Hematopoietic multipotent progenitor cell treated with erythropoietin and hydrocortisone succinate and interleukin-3 and kit ligand, for 8 days (in vitro differentiated cells): ENCODE data around the gene OSTF1.

Experiments
- DNase-seq: peaks from one replicate; pipeline ENCODE4 v3.0.0-alpha.2; 2015

The OSTF1 gene, protein sequence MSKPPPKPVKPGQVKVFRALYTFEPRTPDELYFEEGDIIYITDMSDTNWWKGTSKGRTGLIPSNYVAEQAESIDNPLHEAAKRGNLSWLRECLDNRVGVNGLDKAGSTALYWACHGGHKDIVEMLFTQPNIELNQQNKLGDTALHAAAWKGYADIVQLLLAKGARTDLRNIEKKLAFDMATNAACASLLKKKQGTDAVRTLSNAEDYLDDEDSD

DNA sequence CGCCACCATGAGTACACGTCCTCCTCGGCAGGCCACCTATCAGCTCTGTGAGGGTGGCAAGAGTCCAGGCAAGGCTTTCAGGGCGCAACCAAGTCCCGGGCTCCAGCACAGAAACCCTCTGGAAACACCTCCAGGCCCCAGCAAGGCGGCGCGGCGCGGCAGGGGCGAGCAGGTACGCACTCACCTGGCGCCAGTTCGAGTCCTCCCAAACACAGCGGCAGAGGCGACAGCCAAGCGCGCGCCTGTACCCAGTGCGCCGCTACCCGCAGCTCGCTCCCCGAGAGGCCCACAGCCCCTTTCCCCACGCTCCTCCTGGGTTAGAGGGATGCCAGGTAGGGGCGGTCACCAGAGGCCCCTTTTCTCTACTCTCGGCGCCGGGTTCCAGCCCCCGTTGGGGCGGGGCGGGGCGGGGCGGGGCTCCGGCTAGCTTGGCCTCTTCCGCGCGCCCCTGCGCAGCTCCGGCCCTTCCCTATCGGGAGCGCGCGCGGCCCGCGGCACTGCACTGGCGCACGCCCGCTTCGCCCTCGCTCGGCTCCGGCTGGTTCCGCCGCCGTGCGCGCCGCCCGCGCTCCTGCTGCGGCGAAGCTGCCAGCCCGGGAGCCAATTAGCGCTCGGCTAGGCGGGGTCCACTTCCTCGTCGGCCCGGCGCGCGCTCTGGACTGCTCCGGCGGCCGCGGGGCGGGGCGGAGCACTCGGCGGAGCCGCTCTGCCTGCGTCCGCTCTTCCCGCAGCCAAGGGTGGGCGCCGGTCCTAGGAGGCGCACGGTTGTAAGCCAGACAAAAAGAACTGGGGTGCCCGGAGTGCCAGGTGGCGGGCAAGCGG lies at the start of gene OSTF1, which contains the start of gene NMRK1:
Gene OSTF1, plus strand, starts transcription at position 691 of the 822 bp plus-strand sequence. CDS start 179 bp downstream, outside the sequence.
Gene NMRK1, minus strand, starts transcription at position 332 of the 822 bp plus-strand sequence. CDS start 5,040 bp downstream, outside the sequence.
- DNase-seq = peak; percentile 94

DNA sequence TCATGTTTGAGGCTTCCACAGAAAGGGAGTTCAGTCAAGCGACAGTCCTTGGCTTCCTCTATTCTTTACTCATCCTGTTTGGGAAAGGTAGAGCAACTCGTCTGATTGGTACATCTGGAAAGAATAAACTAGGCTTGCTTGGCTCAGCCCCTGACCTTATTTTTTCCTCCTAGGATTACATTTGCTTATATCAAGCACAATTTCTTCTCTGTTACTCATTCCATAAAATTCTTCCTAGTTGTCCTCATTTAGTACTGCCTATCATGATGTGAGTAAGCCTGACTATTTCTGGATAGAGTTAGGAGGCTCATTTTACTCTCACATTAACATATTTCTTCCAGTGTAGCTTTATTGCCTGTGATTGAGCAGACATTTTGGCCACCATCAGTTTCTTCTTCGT lies 49.3 kb upstream of the OSTF1 start:
- no peak for DNase-seq

DNA sequence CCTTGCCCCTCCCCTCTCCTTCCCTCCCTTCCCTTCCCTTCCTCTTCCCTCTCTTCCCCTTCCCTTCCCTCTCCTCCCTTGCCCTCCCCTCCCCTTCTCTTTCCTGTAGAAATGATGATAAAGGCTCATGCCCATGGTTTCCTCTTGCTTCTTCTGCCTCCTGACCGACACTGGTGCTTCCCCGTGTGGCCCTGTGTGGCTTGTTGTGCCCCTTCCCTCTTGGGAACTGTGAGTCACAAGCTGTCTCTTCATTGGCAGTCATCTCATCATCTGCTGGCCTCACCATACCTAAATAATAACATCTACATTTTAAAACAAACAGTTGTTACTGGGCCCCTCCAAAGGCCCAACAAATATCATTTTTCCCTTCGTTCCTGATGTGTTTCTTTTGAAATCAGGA lies 48.5 kb upstream of the OSTF1 start:
- no peak for DNase-seq

DNA sequence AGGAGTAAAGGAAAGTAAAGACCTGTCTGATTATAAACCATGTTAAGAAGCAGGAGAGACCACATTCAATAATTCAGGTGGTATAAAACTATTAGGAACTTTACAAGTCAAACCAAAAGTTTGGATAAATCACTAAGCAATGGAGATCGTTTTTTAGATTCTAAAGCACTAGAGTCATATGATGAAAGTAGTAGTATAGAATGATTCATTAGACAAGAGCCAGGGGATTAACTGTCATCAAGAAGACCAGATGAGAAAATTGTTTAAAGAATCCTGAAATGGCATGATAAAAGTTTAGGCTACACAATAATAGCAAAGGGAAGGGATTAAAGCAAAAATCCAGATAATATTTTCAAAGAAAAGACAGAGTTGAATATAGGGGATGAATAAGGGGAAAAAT lies 47.3 kb upstream of the OSTF1 start:
- no peak for DNase-seq

DNA sequence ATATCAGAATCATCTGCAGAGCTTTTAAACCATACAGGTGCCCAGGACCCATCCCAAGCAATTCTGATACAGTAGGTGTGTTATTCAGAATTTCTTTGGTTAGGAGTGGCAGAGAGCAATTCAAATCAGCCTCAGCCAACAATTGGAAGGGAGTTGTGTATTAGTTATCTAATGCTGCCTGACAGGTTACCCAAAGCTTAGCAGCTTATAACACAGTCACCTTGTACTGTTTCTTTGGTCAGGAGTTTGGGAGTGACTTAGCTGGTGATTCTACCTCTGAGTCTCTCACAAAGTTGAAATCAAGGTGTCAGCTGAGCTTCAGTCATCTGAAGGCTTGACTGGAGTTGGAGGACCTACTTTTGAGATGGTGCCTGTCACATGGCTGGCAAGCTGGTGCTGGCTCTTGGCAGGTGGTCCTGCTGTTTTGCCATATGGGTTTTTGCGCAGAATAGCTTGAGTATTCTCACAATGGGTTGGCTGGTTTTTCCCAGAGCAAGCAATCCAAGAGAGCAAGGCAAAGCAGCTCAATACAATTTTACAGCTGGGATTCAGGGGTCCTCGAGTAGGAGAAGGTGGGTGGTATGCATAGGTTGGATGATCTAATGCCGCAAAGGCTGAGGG lies 41.5 kb upstream of the OSTF1 start:
- no peak for DNase-seq

DNA sequence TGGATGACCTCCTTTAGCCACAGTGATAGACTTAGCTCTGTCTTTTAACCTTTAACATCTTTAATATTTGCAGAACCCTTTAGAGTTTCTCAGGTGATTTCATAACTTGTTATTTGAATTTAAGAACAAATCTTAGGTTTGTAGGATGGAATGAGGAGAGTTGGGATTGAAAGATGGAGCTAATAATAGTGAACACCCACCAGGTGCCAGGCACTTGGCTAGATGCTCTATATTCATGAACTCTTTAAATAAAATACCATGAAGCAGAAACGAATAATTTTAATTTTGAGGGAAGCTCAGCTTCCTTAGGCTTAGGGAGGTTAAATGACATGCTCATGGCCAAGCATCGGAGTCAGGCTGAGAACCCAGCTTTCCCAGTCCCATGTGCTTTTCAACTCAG lies 40.8 kb upstream of the OSTF1 start:
- DNase-seq = no peak

DNA sequence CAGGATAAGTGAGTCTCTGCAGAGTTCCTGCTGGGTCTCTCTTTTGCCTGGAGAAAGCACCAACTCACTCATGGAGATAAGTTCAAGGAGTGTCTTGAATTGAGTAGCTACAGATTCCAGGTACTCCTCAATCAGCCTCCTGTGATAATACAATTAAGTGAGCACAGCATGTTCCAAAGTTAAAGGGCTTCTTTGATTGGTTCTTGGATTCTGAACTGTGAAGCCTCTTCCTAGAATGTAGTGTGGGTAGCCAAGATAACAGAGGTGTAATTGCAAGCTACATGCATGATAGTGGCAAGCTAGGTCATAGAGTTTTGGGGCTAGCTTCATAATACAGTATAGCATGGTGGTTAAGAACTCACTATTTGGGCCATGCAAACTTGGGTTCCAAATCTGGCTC lies 37.0 kb upstream of the OSTF1 start:
- DNase-seq = peak; percentile 99

DNA sequence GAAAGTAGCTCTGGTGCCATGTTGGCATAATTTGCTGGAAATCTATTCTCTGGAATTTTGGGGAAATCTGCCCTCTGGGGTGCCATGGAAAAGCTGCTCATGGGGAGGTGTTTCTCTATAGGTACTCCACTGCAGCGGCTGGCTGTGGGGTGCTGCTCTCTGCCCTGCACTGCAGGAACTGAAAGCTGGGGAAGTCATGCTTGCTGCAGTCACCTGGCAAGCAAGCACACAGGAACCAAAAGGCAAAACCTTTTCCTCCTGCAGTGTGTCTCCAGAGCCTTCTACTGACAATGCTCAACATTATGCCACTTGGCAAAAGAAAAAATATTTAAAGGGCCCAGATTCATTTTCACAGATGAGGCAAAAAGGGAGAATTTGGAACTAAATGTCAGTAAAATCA lies 34.4 kb upstream of the OSTF1 start:
- no peak for DNase-seq

DNA sequence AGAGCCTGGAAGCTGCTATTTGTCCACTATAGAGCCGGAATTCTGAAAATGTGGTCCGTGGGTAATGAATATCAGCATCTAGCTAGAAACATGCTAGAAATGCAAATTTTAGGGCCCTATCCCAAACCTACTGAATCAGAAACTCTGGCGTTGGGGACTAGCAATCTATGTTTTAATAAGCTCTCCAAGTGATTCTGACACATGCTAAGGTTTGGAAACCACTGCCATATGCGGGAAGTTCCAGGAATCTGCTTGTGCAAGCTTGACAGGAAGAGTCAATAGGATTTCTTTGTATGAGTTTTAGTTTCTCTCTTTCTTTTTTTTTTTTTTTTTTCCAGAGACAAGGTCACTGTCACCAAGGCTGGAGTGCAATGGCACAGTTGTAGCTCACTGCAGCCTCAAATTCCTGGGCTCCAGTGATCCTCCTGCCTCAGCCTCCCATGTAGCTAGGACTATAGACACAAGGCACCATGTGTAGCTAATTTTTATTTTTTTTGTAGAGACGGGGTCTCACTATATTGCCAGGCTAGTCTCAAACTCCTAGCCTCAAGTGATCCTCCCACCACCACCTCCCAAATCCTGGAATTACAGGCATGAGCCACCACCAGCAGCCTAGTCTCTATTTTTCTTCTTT lies 33.8 kb upstream of the OSTF1 start:
- DNase-seq = no peak

DNA sequence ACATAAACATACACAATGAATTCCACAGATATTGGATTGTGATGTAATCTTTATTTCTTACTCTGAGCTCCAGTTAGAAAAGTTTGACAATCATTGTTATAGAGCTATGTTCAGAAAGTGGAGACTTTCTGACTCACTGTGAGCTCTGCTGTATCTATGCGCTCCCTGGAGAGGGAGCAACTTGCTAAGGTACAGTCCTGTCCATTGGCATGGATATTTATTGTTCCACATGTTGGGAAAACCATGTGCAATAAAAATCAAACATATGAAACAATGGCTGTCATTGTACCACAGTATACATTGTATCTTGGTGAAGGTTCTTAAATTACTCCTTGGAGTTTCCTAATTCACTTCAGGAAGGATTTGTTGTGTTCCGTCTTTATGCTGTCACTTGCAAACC lies 27.1 kb upstream of the OSTF1 start:
- no peak for DNase-seq

DNA sequence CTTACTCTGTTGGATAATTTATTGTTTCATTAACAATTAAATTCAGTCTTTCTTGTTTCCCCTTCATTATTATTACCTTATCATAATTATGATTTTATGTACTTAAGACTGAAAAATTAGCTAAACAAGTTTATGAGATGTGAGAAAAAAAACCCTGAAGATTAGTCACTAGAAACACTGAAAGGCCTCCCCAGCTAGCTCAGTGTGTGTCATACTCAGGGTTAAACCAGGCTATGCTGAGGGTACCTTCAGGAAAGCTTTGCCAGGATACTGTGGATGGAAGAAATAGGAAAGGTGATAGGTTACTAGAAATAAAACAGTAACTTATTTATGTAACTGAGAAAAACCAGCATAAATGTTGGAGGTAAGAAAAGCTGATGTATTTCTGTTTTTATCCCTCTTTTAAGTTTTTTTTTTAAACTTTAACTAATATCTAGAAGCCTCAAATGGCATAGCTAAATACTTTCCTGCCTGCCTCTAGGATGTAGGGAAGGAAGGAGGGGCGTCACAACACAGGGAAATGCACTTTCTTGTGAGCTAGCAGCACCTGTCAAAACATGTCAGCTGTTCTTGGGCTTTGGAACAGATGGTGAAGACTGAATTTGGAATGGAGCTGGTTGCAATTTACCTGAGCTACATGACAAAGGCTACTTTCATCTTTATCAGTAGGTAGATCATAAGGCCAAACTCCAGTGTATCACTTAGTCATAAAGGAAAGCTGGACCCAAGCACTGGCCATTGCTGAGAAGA lies 24.6 kb upstream of the OSTF1 start:
- DNase-seq = no peak

DNA sequence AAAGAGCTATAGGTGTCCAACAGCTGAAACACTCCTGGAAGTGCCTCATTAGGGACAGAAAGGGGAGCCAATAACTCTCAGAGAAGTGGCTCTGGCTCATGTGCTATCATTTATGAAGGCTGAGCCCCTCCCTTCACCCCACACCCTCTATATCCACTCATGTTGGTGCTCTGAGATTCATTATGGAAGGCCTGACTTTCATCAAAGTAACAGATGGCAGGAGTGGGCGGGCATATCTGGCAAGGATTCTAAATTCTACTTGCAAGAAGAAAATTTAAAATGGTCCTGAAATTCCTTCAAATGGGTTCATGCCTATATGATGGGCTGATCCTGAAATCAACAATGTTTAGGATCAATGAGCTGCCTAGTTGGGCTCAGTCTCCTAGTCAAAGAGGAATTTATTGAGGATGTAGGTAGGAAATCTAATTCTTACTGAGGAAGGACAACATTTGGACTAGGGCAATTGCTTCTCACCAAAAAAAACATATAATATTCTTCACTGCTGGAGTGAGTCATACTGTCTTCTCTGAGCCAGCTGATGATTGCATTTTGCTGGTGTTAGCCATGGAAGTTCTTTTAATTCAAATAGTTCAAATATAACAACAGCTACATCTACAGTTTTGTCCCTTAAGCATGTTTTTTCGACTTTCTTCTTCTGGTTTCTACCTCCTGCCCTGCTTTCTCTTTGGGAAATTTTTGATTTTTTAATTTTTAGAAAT lies 23.8 kb upstream of the OSTF1 start:
- no peak for DNase-seq

DNA sequence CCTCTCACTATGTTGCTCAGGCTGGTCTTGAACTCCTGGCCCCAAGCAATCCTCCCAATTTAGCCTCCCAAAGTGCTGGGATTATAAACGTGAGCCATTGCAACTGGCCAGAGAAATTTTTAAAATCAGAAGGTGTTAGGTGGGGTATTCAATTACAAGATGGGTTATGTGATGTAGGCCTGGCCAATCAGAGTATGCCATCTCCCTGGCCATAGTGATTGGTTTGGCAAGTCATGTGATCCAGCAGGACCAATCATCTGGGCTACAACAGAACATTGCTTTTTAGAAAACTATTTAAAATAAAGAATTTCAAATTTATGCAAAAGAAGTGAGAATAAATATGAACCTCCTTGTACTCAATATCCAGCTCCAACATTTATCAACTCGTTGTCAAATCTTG lies 22.8 kb upstream of the OSTF1 start:
- DNase-seq = no peak

DNA sequence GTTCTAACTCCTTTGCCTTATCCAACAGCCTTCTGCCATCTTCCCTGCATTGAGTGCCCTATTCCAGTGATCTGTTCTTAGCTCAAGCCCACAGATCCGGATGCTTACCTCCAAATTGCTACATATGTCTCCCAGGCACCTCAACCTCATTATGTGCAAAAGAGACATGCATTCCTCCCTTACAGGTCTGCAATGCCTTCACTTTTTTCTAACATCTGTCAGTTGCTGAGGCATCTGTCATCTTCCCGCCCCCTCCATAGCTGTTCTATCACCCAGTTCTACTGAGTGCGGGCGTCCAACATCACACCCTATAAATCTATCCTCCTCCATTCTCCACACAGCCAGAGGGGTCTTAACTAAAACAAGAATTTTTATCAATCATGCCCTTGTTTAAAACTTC lies 20.4 kb upstream of the OSTF1 start:
- DNase-seq = no peak

DNA sequence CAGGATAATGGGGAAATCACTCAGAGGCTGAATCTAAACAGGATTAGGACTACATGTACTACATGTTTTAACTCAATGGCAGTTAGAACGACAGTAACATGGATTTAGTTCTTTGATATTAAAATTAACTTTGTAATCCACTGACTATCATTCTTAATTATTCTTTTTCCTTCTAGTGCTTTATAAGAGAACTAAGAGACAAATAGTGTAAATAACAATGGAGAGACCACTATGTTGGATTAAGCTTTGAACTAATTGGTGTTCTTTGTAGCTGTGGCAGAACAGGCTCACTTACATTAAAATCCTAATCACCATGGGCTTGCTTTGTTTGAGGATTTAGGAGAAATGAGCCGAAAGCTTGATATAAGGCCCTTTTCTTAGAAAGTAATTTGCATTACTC lies 19.1 kb upstream of the OSTF1 start:
- no peak for DNase-seq

DNA sequence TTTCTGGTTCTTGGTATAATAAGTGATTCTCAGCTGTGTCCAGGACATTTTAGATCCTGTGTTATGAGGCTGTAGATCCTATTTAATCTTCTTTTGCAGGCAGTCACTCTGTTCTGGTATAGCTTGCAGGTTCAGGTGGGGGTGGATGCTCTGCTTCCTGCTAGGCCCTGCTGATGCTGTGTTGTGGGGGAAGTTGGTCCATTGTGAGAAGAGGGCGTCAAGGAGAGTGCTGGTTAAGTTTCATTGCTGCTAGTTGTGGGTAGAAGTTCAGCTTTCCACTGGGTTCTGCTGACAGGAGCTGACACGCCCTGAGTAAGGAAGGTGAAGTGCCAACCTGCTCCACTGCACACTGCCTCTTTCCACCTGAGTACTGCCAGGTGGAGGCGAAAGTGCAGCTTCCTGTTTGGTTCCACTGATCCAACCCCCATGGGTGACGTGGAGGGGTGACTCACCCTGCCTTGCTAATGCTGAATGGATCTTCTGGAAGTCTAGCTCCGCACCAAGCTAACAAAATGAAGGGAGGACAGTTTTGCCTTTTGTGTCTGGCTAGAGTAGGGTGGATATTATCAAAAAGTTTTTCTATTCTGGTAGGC lies 16.7 kb upstream of the OSTF1 start:
- DNase-seq = no peak

DNA sequence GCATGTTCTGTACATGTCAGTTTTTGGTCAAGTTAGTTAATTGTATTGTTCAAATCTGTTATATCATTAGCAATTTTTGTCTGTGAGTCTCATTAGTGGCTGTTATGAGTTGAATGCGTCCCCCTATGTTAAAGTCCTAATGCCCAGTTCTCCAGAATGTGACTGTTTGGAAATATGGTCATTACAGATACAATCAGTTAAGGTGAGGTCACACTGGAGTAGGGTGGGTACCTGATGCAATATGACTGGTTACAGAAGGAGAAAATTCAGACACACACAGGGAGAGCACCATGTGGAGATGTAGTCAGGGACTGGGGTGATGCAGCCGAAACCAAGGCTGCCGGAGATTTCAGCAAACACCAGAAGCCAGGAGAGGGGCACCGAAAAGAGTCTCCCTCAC lies 15.4 kb upstream of the OSTF1 start:
- no peak for DNase-seq

DNA sequence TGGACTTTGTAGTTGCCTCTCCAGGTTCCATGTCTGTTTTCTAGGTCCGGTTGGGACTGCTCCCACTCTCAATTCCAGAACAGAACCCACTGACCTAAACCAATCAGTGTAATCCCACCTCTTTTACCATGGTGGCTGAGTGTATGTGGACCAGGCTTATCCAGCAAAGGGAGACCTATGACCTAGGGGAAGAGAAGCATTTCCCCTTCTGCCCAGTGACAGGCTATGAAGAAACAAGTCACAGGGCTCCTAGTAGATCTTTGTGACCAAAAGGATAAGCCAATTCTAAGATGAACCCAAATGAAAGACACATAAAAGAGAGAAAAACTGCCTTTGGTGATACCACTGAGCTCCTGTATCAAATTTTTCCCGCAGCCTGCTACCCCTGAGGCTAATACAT lies 6.7 kb upstream of the OSTF1 start:
- no peak for DNase-seq

DNA sequence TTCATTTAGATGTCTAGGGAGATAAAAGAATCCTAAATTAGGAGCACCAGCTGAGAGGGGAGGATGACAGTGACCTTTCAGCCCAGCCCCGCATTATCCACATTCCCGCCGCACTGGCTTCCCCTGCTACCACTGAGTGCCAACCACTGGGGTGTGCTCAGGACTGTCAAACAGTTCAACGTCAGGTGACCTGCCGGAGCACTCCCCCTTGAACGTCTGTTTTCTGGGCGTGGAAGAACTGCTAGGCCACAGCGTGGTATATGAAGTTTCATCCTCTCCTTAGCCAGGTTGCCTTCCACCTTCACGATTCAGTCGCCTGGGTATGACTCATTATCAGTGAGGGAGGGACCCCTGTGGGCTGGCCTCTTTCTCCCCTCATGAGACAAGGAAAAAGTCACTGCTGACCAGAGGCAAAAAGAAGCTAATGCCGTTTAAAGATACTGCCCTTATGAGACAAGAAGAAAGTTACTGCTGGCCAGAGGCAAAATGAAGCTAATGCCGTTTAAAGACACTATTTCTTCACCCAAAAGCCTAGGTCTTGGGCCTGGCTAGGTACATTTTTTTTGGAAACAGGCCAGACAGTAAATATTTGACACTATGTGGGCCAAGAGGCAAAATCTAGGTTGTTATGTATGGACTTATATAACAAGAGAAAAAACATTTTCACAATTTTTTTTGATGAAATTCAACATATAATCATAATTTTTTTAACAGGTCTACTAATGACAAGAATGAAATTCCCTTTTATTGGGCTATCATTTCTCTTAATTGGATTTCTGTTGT lies 4.9 kb upstream of the OSTF1 start:
- DNase-seq = peak; percentile 64

DNA sequence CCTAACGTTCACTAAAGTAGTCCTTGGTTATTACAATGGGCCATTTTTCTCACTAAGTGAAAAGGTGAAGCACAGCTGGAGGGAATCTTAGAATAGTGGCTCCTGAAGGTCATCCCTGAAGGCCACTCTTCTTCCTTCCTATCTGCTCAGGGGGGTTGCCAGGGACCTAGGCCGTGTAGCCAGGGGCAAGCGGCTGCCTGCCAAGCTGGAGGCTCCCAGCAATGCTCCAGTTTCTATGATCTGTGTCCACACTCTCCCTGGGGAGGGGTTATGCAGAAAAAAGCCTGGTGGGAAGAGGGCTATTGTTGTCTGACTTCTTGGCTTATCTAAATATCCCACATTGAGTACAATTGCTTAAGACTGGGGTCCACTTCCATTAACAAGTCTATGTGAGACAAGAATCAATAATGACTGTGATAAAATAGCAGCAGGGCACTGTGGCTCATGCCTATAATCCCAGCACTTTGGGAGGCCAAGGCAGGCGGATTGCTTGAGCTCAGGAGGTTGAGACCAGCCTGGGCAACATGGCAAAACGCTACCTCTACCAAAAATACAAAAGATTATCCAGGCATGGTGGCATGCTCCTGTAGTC lies 4.1 kb upstream of the OSTF1 start:
- peak; percentile 33 for DNase-seq
